ENCODE data around the gene RPH3AL.

RPH3AL gene

GRCh38 chr17:360092-360750 is 7.6 kb upstream of the RPH3AL start:
- Histone ChIP-seq H3K9me3 (replicated peaks in 1 of 2; ENCODE audit: control insufficient read depth in 2 of 2, insufficient read depth in 1 of 2, low read depth in 1 of 2, low read length in 2 of 2) (peaks cover 2% of the 10 kb centered on the region in 2 donors), H3K14ac (ENCODE audit: low read length) (no peak overlapping the region), H3K79me1 (ENCODE audit: low read depth, low read length) (no peaks in the 10 kb centered on the region), H3K36me3 (replicated peaks in 1 of 2; ENCODE audit: control insufficient read depth in 2 of 2, insufficient read depth in 2 of 2, low read length in 2 of 2) (no peaks in the 10 kb centered on the region), H2BK5ac (ENCODE audit: low read length) (peak overlapping the region; percentile 82), H3K4me1 (ENCODE audit: control insufficient read depth in 2 of 2, insufficient read depth in 1 of 2, low read depth in 1 of 2, low read length in 2 of 2) (peaks cover 2 to 8% of the 10 kb centered on the region in 2 donors), H2AFZ (ENCODE audit: low read length) (peak overlapping the region; percentile 81), H2BK15ac (ENCODE audit: low read length) (no peak overlapping the region), H3K23ac (ENCODE audit: low read depth, low read length, poor library complexity) (no peak overlapping the region), H4K91ac (ENCODE audit: low read depth, low read length, poor library complexity) (no peak overlapping the region), H2BK12ac (ENCODE audit: low read length) (no peak overlapping the region), H3K9ac (ENCODE audit: low read depth, low read length, poor library complexity) (no peak overlapping the region), H3K18ac (ENCODE audit: low read length) (peak overlapping the region; percentile 78), H2BK120ac (ENCODE audit: low read depth, low read length) (no peak overlapping the region), H4K8ac (ENCODE audit: low read depth, low read length) (no peak overlapping the region), H3K27ac (replicated peaks; ENCODE audit: low read length) (no peak overlapping the region), H3K27me3 (ENCODE audit: control insufficient read depth in 3 of 3, insufficient read depth in 3 of 3, low read depth in 1 of 3, low read length in 3 of 3) (no peaks in the 10 kb centered on the region), H3K4ac (ENCODE audit: low read length) (no peak overlapping the region), H2AK5ac (ENCODE audit: low read depth, low read length) (no peak overlapping the region), H3K4me3 (ENCODE audit: low read length in 2 of 2) (no peak overlapping the region), H3K4me2 (ENCODE audit: insufficient read depth, low read length, poor library complexity, severe bottlenecking) (no peak overlapping the region)
- no peak for DNase-seq (ENCODE audit: low spot score)
- no CpG with 5 or more reads among the region's 23 CpGs for WGBS, 2 donors (ENCODE audit: extremely low coverage in 2 of 2, insufficient read length in 2 of 2, insufficient replicate concordance in 1 of 2)

GRCh38 chr17:358491-359151 is 6.0 kb upstream of the RPH3AL start:
- 100% methylated on average over 1 of the region's 35 CpGs; no CpG with 5 or more reads in 1 of the 2 donors for WGBS, 2 donors (ENCODE audit: extremely low coverage in 2 of 2, insufficient read length in 2 of 2, insufficient replicate concordance in 1 of 2)

GRCh38 chr17:357644-358043 is 5.0 kb upstream of the RPH3AL start:
- DNase-seq (ENCODE audit: low spot score): no peak
- Histone ChIP-seq H3K79me1 (ENCODE audit: low read depth, low read length) (no peaks in the 10 kb centered on the region), H3K23ac (ENCODE audit: low read depth, low read length, poor library complexity) (peak overlapping the region; percentile 9), H3K4me2 (ENCODE audit: insufficient read depth, low read length, poor library complexity, severe bottlenecking) (no peak overlapping the region), H3K9me3 (replicated peaks in 1 of 2; ENCODE audit: control insufficient read depth in 2 of 2, insufficient read depth in 1 of 2, low read depth in 1 of 2, low read length in 2 of 2) (peaks cover 2% of the 10 kb centered on the region in 2 donors), H3K4me3 (ENCODE audit: low read length in 2 of 2) (no peak overlapping the region), H2BK5ac (ENCODE audit: low read length) (no peak overlapping the region), H3K14ac (ENCODE audit: low read length) (no peak overlapping the region), H3K27me3 (ENCODE audit: control insufficient read depth in 3 of 3, insufficient read depth in 3 of 3, low read depth in 1 of 3, low read length in 3 of 3) (no peaks in the 10 kb centered on the region), H3K27ac (replicated peaks; ENCODE audit: low read length) (no peak overlapping the region), H4K91ac (ENCODE audit: low read depth, low read length, poor library complexity) (no peak overlapping the region), H2BK12ac (ENCODE audit: low read length) (no peak overlapping the region), H3K36me3 (replicated peaks in 1 of 2; ENCODE audit: control insufficient read depth in 2 of 2, insufficient read depth in 2 of 2, low read length in 2 of 2) (no peaks in the 10 kb centered on the region), H2AK5ac (ENCODE audit: low read depth, low read length) (peak overlapping the region; percentile 28), H2AFZ (ENCODE audit: low read length) (no peak overlapping the region), H3K4me1 (ENCODE audit: control insufficient read depth in 2 of 2, insufficient read depth in 1 of 2, low read depth in 1 of 2, low read length in 2 of 2) (peaks cover 7 to 9% of the 10 kb centered on the region in 2 donors), H4K8ac (ENCODE audit: low read depth, low read length) (no peak overlapping the region), H2BK15ac (ENCODE audit: low read length) (no peak overlapping the region), H3K18ac (ENCODE audit: low read length) (peak overlapping the region; percentile 78), H3K9ac (ENCODE audit: low read depth, low read length, poor library complexity) (no peak overlapping the region), H3K4ac (ENCODE audit: low read length) (no peak overlapping the region), H2BK120ac (ENCODE audit: low read depth, low read length) (no peak overlapping the region)
- no CpG with 5 or more reads among the region's 14 CpGs for WGBS, 2 donors (ENCODE audit: extremely low coverage in 2 of 2, insufficient read length in 2 of 2, insufficient replicate concordance in 1 of 2)

More at GRCh38 chr17:358491-359151, 6.0 kb upstream of the RPH3AL start:
- Histone ChIP-seq H2BK120ac (ENCODE audit: low read depth, low read length) (no peak overlapping the region), H3K23ac (ENCODE audit: low read depth, low read length, poor library complexity) (no peak overlapping the region), H3K36me3 (replicated peaks in 1 of 2; ENCODE audit: control insufficient read depth in 2 of 2, insufficient read depth in 2 of 2, low read length in 2 of 2) (no peaks in the 10 kb centered on the region), H3K9ac (ENCODE audit: low read depth, low read length, poor library complexity) (peak overlapping the region; percentile 9), H2BK15ac (ENCODE audit: low read length) (peak overlapping the region; percentile 21), H3K4ac (ENCODE audit: low read length) (no peak overlapping the region), H4K91ac (ENCODE audit: low read depth, low read length, poor library complexity) (no peak overlapping the region), H3K4me1 (ENCODE audit: control insufficient read depth in 2 of 2, insufficient read depth in 1 of 2, low read depth in 1 of 2, low read length in 2 of 2) (peaks cover 2 to 8% of the 10 kb centered on the region in 2 donors), H3K14ac (ENCODE audit: low read length) (peak overlapping the region; percentile 98), H3K27ac (replicated peaks; ENCODE audit: low read length) (no peak overlapping the region), H2AK5ac (ENCODE audit: low read depth, low read length) (peak overlapping the region; percentile 90), H2AFZ (ENCODE audit: low read length) (no peak overlapping the region), H3K27me3 (ENCODE audit: control insufficient read depth in 3 of 3, insufficient read depth in 3 of 3, low read depth in 1 of 3, low read length in 3 of 3) (no peaks in the 10 kb centered on the region), H3K9me3 (replicated peaks in 1 of 2; ENCODE audit: control insufficient read depth in 2 of 2, insufficient read depth in 1 of 2, low read depth in 1 of 2, low read length in 2 of 2) (peaks cover 2% of the 10 kb centered on the region in 2 donors), H3K79me1 (ENCODE audit: low read depth, low read length) (no peaks in the 10 kb centered on the region), H4K8ac (ENCODE audit: low read depth, low read length) (no peak overlapping the region), H3K18ac (ENCODE audit: low read length) (peak overlapping the region; percentile 79), H2BK5ac (ENCODE audit: low read length) (no peak overlapping the region), H2BK12ac (ENCODE audit: low read length) (peak overlapping the region; percentile 46), H3K4me2 (ENCODE audit: insufficient read depth, low read length, poor library complexity, severe bottlenecking) (no peak overlapping the region), H3K4me3 (ENCODE audit: low read length in 2 of 2) (no peak overlapping the region)
- no peak for DNase-seq (ENCODE audit: low spot score)

- no peak for DNase-seq (ENCODE audit: low spot score)
- Histone ChIP-seq H3K4me3 (ENCODE audit: low read length in 2 of 2) (no peak overlapping the region), H3K79me1 (ENCODE audit: low read depth, low read length) (no peaks in the 10 kb centered on the region), H3K9me3 (replicated peaks in 1 of 2; ENCODE audit: control insufficient read depth in 2 of 2, insufficient read depth in 1 of 2, low read depth in 1 of 2, low read length in 2 of 2) (peaks cover 2% of the 10 kb centered on the region in 2 donors), H2AFZ (ENCODE audit: low read length) (no peak overlapping the region), H3K9ac (ENCODE audit: low read depth, low read length, poor library complexity) (peak overlapping the region; percentile 7), H2BK5ac (ENCODE audit: low read length) (no peak overlapping the region), H3K4me1 (ENCODE audit: control insufficient read depth in 2 of 2, insufficient read depth in 1 of 2, low read depth in 1 of 2, low read length in 2 of 2) (peaks cover 13 to 17% of the 10 kb centered on the region in 2 donors), H3K14ac (ENCODE audit: low read length) (no peak overlapping the region), H3K27ac (replicated peaks; ENCODE audit: low read length) (no peak overlapping the region), H3K18ac (ENCODE audit: low read length) (peak overlapping the region; percentile 59), H3K4me2 (ENCODE audit: insufficient read depth, low read length, poor library complexity, severe bottlenecking) (no peak overlapping the region), H2BK120ac (ENCODE audit: low read depth, low read length) (no peak overlapping the region), H3K23ac (ENCODE audit: low read depth, low read length, poor library complexity) (no peak overlapping the region), H3K27me3 (ENCODE audit: control insufficient read depth in 3 of 3, insufficient read depth in 3 of 3, low read depth in 1 of 3, low read length in 3 of 3) (no peaks in the 10 kb centered on the region), H2BK15ac (ENCODE audit: low read length) (peak overlapping the region; percentile 38), H4K8ac (ENCODE audit: low read depth, low read length) (no peak overlapping the region), H3K36me3 (replicated peaks in 1 of 2; ENCODE audit: control insufficient read depth in 2 of 2, insufficient read depth in 2 of 2, low read length in 2 of 2) (no peaks in the 10 kb centered on the region), H4K91ac (ENCODE audit: low read depth, low read length, poor library complexity) (no peak overlapping the region), H2AK5ac (ENCODE audit: low read depth, low read length) (peak overlapping the region; percentile 60), H2BK12ac (ENCODE audit: low read length) (peak overlapping the region; percentile 91), H3K4ac (ENCODE audit: low read length) (no peak overlapping the region)
- WGBS, 2 donors (ENCODE audit: extremely low coverage in 2 of 2, insufficient read length in 2 of 2, insufficient replicate concordance in 1 of 2): no CpG with 5 or more reads among the region's 30 CpGs
Measured at GRCh38 chr17:356671-357434, 4.2 kb upstream of the RPH3AL start.
